22Rv1 (cell line): Measurements from ENCODE around the gene ZNF2.

Source experiments
- ZFX ChIP-seq: fragments of 450-650 bp; IDR thresholded peaks from 2 replicates; pipeline ENCODE4 v1.6.1; 2017; ENCODE audit warnings: antibody characterized with exemption, borderline replicate concordance
- TF ChIP-seq, protein P1 (sequence below): fragments of 450-650 bp; IDR thresholded peaks from 2 replicates; pipeline ENCODE4 v1.5.1; 2017; ENCODE audit warnings: mild to moderate bottlenecking

DNA sequence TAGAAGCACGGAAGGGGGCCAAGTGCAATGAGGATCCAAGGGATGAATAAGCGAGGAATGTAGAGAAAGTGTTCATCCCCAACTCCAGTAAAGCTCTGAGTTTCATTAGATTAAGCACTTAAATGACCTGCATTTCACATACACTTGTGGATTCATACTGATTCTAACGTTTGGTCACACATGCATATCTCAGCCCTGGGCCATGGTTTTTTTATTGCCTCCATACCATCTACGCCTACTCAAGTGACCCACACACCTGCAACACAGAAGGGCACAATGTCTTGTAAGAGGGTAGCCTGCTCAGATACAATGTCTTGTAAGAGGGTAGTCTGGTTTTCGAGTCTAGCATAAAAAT is 43.4 kb upstream of the ZNF2 start:
- TF ChIP-seq, protein P1, sequence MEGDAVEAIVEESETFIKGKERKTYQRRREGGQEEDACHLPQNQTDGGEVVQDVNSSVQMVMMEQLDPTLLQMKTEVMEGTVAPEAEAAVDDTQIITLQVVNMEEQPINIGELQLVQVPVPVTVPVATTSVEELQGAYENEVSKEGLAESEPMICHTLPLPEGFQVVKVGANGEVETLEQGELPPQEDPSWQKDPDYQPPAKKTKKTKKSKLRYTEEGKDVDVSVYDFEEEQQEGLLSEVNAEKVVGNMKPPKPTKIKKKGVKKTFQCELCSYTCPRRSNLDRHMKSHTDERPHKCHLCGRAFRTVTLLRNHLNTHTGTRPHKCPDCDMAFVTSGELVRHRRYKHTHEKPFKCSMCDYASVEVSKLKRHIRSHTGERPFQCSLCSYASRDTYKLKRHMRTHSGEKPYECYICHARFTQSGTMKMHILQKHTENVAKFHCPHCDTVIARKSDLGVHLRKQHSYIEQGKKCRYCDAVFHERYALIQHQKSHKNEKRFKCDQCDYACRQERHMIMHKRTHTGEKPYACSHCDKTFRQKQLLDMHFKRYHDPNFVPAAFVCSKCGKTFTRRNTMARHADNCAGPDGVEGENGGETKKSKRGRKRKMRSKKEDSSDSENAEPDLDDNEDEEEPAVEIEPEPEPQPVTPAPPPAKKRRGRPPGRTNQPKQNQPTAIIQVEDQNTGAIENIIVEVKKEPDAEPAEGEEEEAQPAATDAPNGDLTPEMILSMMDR = no peak
- TF ChIP-seq ZFX = no peak
